Measurements from ENCODE around the gene PRKG1. TPM values are rescaled to one million over a fixed set of nuclear protein-coding genes. Genes with fewer than 3 reads are reported as not detected.

Gene PRKG1
- total RNA-seq, 1 donor, result 19.5 TPM

- Histone ChIP-seq H3K4me3 (ENCODE audit: insufficient read depth, low read length) (no peak overlapping the region), H2AFZ (ENCODE audit: low read length) (no peak overlapping the region), H3K36me3 (ENCODE audit: insufficient read depth, low read length) (no peaks in the 10 kb centered on the region), H3K79me2 (ENCODE audit: insufficient read depth, low read length) (no peaks in the 10 kb centered on the region), H3K27ac (ENCODE audit: low read depth, low read length) (no peak overlapping the region), H3K4me2 (ENCODE audit: insufficient read depth, low read length) (no peak overlapping the region), H3K9me3 (ENCODE audit: low read depth, low read length) (no peaks in the 10 kb centered on the region), H4K20me1 (ENCODE audit: insufficient read depth, low read length) (no peaks in the 10 kb centered on the region), H3K4me1 (ENCODE audit: insufficient read depth, low read length) (peaks cover 6% of the 10 kb centered on the region), H3K27me3 (ENCODE audit: insufficient read depth, low read length) (peaks cover 18% of the 10 kb centered on the region)
- TF ChIP-seq CTCF (IDR thresholded peaks at IDR 0.05; ENCODE audit: extremely low read depth, low read depth, low read length), result no peak
- no peak for DNase-seq (ENCODE audit: insufficient read length, low spot score, missing footprints)
Measured at GRCh38 chr10:51077507-51077906, 3.2 kb downstream of the PRKG1 start.

GRCh38 chr10:51079331-51079730 lies 5.0 kb downstream of the PRKG1 start:
- Histone ChIP-seq H3K79me2 (ENCODE audit: insufficient read depth, low read length) (no peaks in the 10 kb centered on the region), H3K4me1 (ENCODE audit: insufficient read depth, low read length) (no peaks in the 10 kb centered on the region), H3K4me3 (ENCODE audit: insufficient read depth, low read length) (no peak overlapping the region), H3K4me2 (ENCODE audit: insufficient read depth, low read length) (no peak overlapping the region), H4K20me1 (ENCODE audit: insufficient read depth, low read length) (no peaks in the 10 kb centered on the region), H3K9me3 (ENCODE audit: low read depth, low read length) (no peaks in the 10 kb centered on the region), H2AFZ (ENCODE audit: low read length) (no peak overlapping the region), H3K27ac (ENCODE audit: low read depth, low read length) (no peak overlapping the region), H3K36me3 (ENCODE audit: insufficient read depth, low read length) (no peaks in the 10 kb centered on the region), H3K27me3 (ENCODE audit: insufficient read depth, low read length) (peaks cover 15% of the 10 kb centered on the region)
- no peak for TF ChIP-seq CTCF (IDR thresholded peaks at IDR 0.05; ENCODE audit: extremely low read depth, low read depth, low read length)
- no peak for DNase-seq (ENCODE audit: insufficient read length, low spot score, missing footprints)

GRCh38 chr10:51079766-51080165 lies 5.5 kb downstream of the PRKG1 start:
- Histone ChIP-seq H3K4me1 (ENCODE audit: insufficient read depth, low read length) (no peaks in the 10 kb centered on the region), H3K36me3 (ENCODE audit: insufficient read depth, low read length) (no peaks in the 10 kb centered on the region), H3K9me3 (ENCODE audit: low read depth, low read length) (no peaks in the 10 kb centered on the region), H3K4me3 (ENCODE audit: insufficient read depth, low read length) (no peak overlapping the region), H4K20me1 (ENCODE audit: insufficient read depth, low read length) (no peaks in the 10 kb centered on the region), H3K27me3 (ENCODE audit: insufficient read depth, low read length) (peaks cover 15% of the 10 kb centered on the region), H3K4me2 (ENCODE audit: insufficient read depth, low read length) (no peak overlapping the region), H3K27ac (ENCODE audit: low read depth, low read length) (no peak overlapping the region), H3K79me2 (ENCODE audit: insufficient read depth, low read length) (no peaks in the 10 kb centered on the region), H2AFZ (ENCODE audit: low read length) (no peak overlapping the region)
- DNase-seq (ENCODE audit: insufficient read length, low spot score, missing footprints), result no peak
- no peak for TF ChIP-seq CTCF (IDR thresholded peaks at IDR 0.05; ENCODE audit: extremely low read depth, low read depth, low read length)

- no peak overlapping the region for H2AFZ ChIP-seq (ENCODE audit: low read length)
- no peak for DNase-seq (ENCODE audit: insufficient read length, low spot score, missing footprints)
- TF ChIP-seq CTCF (IDR thresholded peaks at IDR 0.05; ENCODE audit: extremely low read depth, low read depth, low read length), result no peak
Measured at GRCh38 chr10:51080311-51081006, 6.2 kb downstream of the PRKG1 start.

More at GRCh38 chr10:51080311-51081006, 6.2 kb downstream of the PRKG1 start:
- H3K27me3 ChIP-seq (ENCODE audit: insufficient read depth, low read length), result peaks cover 8% of the 10 kb centered on the region
- H3K27ac ChIP-seq (ENCODE audit: low read depth, low read length), result no peak overlapping the region
- H3K36me3 ChIP-seq (ENCODE audit: insufficient read depth, low read length), result no peaks in the 10 kb centered on the region
- H3K79me2 ChIP-seq (ENCODE audit: insufficient read depth, low read length), result no peaks in the 10 kb centered on the region
- H3K4me1 ChIP-seq (ENCODE audit: insufficient read depth, low read length), result no peaks in the 10 kb centered on the region
- no peaks in the 10 kb centered on the region for H3K9me3 ChIP-seq (ENCODE audit: low read depth, low read length)
- H4K20me1 ChIP-seq (ENCODE audit: insufficient read depth, low read length), result no peaks in the 10 kb centered on the region
- no peak overlapping the region for H3K4me2 ChIP-seq (ENCODE audit: insufficient read depth, low read length)
- no peak overlapping the region for H3K4me3 ChIP-seq (ENCODE audit: insufficient read depth, low read length)
